Measurements from ENCODE around the gene RARG.

Gene RARG

GRCh38 chr12:53223389-53224060 lies 8.5 kb downstream of the RARG start:
- DNase-seq (ENCODE audit: low spot score) = no peak

- no peak for DNase-seq (ENCODE audit: low spot score)
Measured at GRCh38 chr12:53222806-53223261, 9.2 kb downstream of the RARG start.

DNA sequence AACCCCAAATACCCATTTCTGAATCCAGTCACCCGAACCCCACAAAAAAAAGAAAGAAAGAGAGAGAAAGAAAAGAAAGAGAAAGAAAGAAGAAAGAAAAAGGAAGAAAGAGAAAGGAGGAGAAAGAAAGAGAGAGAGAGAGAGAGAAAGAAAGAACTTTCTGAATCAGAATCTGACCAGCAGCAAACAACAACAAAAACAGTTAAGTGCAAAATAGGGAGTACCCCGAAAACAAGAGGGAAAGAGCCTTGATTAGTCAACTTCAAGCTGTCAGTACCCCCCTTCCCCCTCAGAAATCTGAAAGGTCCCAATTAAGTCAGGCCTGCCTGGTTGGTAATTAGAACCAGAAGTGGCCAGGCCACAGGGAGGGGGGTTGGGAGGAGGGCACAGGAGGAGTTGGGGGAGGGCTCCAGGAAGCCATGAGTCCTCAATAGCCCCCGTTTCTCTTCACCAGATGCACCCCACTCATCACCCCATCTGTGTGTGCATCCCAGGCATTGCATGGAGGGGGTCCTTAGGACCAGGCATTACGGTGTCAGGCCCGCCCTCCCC lies 9.8 kb downstream of the RARG start:
- no peak for DNase-seq (ENCODE audit: low spot score)

- peak; percentile 85 for DNase-seq (ENCODE audit: low spot score)
Measured at GRCh38 chr12:53221203-53222080, 10.6 kb downstream of the RARG start.

GRCh38 chr12:53220694-53221202 lies 11.3 kb downstream of the RARG start:
- peak; percentile 87 for DNase-seq (ENCODE audit: low spot score)

GRCh38 chr12:53219956-53220693 lies 11.9 kb downstream of the RARG start:
- peak; percentile 69 for DNase-seq (ENCODE audit: low spot score)

- no peak for DNase-seq (ENCODE audit: low spot score)
Measured at GRCh38 chr12:53219292-53219955, 12.6 kb downstream of the RARG start.

DNA sequence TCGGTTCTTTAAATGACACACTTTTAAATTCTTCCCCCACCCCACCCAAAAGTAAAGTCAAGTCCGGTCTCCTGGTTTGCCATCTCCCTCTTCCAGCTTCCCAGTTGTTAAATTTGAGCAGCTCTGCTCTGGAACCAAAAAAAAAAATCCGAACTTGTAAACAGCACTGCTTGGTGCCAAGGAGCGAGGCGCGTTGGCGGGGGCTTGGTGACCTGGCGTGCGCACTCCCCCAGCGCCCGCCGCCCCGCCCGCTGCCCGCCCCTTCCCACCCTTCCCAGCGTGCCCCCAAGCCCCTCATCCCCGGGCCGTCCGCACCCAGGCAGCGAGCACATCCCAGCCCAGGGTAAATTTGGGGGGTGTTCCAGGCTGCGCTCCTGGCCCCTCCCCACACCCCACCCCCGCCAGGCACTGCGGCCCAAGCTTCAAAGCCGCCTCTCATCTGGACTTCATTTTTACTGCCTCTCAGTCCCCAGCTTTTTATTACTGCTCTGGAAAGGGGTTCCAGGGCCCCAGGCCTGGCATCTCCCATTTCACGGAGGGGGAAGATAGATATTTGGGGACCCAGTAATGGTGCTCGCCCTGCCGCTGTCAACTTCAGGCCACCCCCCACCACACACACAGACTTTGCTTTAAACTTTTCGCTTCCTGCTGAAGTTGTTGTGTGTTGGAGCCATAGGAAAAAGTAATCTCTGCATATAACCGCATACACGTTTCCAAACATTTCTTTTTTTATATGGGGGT lies 13.3 kb downstream of the RARG start:
- no peak for DNase-seq (ENCODE audit: low spot score)

DNA sequence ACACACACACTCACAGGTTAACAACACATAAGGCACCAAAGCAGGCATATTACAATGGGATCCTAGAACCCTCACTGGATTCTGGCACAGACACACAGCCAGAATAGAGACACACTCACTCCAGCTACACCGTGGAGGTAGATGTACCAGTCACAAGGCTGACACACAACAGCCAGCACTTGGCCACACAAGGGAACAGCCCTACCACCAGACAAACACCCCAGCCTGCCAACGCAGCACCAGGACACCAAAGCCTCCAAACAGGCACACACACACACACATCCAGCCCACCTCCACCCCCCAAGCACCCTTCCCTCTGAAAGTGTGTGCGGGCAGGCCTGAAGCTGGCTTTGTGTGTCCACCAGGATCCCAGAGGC lies 14.1 kb downstream of the RARG start:
- no peak for DNase-seq (ENCODE audit: low spot score)

DNA sequence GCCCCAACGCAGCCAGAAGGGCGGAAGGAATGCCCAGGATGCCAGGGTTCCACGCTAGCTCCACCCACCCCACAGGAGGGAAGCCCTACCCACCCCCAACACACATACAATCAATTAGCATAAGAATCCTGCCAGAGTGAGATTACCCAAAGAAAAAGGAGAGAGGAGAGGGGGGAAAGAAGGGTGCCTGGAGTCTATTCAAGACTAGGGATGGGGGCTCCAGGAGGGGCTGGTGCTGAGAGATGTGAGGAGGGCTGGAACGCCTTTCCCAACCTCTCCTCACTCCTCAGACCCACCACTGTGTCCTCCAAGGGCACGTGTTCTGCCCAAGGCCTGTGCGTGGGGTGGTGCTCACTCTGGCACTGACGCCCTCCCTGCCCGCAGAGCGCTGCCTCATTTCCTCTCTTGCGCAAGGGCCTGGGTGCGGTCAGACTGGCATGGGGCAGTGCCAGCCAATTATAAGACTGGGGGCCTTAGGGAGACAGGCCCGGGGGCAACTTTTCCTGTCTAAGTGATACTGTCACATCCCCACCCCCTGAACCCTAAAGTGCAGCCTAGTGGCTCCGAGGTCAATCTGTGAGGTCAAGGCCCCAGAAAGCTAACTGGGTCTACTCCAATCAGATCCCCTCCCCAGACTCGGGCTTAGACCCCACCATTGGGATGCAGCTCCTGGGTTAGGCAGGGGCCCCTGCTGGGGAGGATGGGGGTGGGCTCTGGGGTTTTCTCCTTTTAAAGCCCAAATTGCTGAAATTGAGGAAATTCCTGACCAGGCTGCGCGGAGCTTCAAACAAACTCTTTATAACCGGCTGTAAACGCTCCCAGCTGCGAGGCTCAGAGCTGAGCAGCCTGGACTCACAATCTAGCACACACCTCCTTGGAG lies 14.7 kb downstream of the RARG start:
- peak; percentile 75 for DNase-seq (ENCODE audit: low spot score)

GRCh38 chr12:53215497-53215896 lies 16.5 kb downstream of the RARG start:
- DNase-seq (ENCODE audit: low spot score) = no peak

GRCh38 chr12:53214687-53215455 lies 17.1 kb downstream of the RARG start:
- DNase-seq (ENCODE audit: low spot score) = no peak

DNA sequence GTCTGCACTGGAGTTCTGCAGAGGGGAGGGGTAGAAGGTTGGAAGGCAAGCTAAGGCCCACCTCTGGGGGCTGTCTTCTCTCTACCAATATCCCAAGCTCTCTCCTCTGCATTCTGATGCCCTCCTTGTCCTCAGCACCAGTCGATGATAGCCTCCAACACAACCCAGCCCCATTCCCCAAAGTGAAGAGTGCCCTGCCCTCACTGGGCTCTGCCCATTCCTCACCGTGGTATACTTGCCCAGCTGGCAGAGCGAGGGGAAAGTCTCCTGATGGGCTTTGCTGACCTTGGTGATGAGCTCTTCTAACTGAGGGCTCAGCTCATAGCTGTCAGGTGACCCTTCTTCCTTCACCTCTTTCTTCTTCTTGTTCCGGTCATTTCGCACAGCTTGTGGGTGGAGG lies 17.8 kb downstream of the RARG start:
- no peak for DNase-seq (ENCODE audit: low spot score)

DNA sequence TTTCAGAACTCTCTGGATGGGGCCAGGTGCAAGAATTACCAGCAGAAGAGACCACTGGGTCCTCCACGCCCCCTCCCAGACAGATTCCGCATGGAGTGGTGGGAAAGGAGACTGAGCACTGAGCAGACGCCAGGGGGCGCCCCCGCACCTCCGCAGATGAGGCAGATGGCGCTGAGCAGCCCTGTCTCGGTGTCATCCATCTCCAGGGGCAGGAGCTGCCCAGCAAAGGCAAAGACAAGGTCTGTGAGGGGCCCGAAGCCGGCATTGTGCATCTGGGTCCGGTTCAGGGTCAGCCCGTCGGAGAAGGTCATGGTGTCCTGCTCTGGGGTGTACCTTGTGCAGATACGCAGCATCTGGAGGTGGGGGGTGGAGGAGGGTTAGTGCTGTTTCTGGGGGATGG lies 18.7 kb downstream of the RARG start:
- DNase-seq (ENCODE audit: low spot score) = peak; percentile 93

- DNase-seq (ENCODE audit: low spot score) = no peak
Measured at GRCh38 chr12:53212931-53213330, 19.1 kb downstream of the RARG start.

GRCh38 chr12:53211476-53212381 lies 20.3 kb downstream of the RARG start:
- DNase-seq (ENCODE audit: low spot score) = peak; percentile 68

- DNase-seq (ENCODE audit: low spot score) = no peak
Measured at GRCh38 chr12:53210843-53211242, 21.2 kb downstream of the RARG start.

GRCh38 chr12:53208877-53209463 lies 23.0 kb downstream of the RARG start:
- no peak for DNase-seq (ENCODE audit: low spot score)
